ENCODE results near the gene CAV3.

The CAV3 gene

DNA sequence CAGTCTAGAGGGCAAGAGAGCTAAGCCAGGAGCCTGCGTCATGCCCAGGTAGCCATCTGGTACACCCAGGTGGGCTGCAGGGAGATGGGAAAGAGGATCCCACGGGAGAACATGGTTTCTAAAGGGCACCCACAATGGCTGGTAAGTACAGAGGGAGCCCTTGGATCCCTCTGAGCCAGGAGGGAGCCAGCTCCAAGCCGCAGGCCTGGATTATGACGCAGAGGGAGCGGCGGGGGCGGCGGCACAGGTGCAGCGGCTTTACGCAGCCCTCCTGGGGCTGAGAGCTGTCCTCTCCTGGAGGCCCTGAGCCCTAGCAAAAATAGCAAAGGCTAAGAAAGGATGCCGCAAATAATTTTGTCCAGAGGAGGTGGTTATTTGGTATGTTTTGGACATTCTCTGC lies 2.8 kb downstream of the CAV3 start:
- peak; percentile 15 for DNase-seq

DNA sequence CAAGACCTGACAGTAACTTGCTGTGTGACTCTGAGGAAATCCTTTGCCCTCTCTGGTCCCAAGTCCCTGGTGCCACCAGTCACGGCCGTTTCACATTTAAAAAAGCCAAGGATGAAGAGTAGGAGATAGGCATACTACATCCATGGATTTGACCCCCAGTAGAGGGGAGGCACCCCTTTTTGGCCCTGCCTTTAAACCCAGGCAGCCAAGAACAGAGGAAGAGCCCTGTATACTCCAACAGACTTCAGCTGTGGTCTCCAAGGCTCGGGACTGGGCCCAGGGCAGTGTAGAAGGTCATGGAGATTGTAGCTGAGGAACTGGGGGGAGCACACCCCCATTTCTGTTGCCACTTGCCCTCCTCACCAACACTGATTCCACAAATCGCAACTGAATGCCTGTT lies 3.7 kb downstream of the CAV3 start:
- DNase-seq = no peak

DNA sequence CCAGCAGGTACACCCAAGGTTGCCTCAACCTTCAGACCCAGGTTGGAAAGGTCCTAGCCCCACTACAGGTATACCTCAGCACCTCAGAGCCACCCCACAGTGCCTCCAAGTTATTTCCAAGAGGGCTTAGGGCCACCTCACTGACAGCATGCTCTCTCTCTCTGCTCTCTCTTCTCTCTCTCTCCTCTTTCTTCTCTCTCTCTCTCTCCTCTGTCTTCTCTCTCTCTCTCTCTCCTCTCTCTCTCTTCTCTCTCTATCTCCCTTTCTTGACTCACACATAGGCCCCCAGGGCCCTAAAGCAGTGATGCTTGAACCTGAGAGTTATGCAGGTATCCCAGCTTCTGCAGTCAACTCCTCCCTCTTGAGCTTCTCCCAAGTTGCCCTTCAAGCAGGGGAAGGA lies 4.2 kb downstream of the CAV3 start:
- DNase-seq = no peak

DNA sequence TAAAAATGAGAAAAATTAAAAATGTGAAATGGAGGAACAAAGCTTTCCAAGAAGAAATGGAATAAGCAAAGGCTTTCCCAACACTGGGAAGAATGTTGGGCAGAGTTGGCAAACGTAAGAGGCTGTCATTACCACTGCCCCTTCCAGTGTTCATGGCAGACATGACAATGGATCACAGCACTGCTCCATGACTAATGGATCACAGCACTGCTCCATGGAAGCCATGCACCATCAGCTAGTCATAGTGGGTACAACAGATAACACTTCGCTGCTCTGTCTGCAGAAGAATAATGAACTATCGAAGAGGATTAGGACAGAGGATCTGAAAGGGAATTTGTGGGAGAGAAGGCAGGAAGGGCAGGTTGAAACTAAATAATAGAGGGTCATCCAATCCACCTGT lies 5.0 kb downstream of the CAV3 start:
- no peak for DNase-seq

DNA sequence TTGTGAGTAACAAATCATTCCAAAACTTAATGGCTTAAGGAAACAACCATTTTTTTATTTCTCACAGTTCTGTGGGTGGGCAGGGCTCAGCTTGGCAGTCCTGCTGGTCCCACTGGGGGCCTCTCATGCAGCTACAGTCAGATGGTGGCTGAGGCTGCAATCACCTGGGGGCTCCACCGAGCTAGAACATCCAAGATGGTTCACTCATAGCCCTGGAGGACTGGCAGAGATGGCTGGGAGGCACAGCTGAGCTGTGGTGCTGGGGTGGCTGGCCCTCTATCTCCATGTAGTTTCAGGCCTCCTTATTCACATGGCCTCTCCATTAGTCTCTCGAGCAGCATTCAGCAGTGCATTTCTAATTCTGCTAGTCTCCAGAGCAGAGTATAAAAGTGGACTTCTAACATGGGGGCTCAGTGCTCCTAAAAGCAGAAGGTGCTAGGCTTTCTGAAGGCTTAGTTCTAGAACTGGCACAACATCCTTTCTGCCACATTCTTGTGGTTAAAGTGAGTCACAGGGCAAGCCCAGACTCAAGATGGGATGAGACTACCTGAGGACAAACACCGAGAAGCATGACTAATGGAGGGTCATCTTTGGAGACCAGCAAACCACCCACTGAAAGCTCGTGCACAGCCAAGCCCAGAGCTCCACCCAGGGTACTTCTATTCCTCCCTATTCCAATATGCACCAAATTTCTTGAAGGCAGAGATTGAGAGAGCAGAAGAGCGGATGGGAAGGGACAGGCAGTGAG lies 6.3 kb downstream of the CAV3 start:
- peak; percentile 26 for DNase-seq

DNA sequence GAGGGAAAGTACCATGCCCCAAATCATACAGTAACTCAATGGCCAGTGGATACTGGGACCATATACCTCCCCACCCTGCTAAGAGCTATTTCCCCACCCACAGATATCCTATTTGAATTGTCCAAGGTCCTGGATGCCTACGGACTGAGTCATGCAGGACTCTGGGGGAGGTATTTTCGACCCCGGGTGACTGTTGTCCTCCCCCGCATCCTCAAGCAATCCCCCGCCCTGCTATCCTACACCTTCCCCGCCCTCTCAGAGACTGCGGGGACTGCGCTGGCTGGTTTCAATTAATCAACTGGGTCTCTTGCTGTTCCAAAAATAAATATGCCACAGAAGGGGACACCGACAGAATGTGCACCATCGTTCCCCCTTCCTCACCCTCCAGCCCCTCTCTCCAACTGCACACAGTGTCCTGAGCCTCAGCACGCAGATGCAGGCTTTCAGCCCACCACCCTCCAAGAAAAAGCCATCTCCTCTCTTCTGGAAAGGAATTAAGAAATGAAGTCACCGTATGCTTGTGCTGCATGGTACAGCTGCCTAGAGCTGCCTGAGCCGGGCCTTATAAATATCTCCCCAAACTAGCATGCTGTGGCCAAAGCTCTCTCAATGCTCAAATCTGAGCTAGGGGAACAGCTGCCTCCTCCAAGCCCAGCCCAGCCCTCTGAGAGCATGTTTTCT lies 8.1 kb downstream of the CAV3 start:
- DNase-seq = peak; percentile 13

DNA sequence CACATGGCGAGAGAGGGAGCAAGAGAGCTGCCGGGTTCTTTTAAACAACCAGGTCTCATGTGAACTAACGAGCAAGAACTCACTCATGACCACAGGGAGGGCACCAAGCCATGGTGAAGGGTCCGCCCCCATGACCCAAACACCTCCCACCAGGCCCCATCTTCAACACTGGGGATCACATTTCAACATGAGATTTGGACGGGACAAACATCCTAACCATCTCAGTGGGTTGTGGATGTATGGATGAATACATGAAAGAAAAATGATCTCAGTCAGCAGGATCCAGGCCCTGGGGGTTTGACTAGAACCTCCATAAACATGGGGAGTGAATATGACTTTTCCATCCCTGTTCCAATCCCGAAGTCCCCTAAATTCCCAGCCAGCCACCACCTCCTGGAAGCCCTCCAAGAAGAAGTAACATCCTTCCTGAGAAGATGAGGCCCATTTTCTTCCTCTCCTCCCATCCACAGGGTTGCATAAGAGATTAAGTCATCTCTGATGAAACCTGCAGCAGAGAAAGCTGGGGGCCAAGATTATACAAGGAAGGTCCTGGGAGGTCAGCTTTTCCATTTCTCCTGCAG lies 9.5 kb downstream of the CAV3 start:
- no peak for DNase-seq

DNA sequence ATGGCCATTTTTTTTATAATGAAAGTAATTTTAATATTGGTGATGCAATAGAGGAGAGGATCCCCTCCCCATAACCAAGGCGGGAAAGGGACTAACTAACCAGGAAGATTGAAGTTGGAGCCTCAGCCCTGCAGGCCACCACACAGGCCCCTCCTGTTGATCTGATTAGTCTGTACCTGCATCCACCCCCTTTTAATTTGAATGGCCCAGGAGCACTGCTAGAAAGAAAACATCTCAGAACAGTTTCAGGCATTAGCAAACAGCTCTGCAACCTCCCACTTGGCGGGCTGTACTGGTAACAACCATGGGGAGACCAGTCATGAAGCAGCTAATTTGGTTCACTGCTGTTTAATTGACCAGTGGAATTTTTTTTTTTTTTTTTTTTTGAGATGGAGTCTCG lies 10.3 kb downstream of the CAV3 start:
- no peak for DNase-seq

DNA sequence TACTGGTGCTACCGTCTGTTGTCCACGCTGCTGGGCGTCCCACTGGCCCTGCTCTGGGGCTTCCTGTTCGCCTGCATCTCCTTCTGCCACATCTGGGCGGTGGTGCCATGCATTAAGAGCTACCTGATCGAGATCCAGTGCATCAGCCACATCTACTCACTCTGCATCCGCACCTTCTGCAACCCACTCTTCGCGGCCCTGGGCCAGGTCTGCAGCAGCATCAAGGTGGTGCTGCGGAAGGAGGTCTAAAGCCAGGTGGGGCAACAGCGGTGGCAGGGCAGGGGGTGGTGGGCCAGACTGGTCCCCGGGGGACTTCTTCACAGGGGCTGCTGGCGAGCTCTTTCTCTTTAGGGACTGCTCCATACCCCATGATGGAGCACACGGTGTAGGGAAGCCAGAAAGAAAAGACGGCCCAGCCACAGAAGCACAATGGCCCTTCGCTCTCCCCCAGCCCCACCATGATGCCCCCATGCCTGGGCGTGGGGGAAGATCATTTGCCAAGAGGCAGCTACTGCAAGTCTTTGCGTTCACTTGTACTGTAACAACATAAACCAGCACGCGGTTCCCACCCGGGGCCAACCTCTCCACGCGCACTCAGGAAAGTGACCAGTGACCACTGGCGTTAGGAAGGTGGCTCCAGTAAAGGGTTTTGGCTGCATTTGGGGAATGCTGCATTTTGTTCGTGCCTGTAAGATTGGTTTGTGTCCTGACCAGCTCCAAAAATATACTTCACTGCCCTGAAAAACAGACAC lies 12.2 kb downstream of the CAV3 start:
- no peak for DNase-seq

DNA sequence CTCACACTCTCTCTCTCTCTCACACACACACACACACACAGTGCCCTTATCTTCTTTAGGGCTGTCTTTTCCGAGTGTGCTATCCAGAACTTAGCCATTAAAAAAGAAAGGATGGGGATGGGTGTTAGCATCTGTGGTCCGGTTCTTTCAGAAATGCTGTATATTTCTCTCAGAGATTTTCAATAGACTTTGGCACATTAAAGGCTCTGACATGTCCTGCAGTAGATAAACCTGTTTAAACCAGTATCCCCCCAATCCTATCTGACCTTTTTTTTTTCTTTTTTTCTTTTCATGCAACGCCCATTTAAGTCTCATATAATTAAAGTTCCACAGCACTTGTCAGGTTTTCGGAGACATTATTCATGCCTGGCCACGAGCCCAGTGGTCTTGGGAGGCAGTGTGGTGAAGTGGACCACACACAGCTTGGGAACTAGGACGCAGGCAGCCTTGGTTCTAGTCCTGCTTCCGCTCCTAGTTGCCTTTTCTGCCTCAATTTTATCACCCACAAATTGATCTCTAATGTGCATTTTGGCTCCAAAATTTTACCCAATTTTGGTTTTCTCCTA lies 13.3 kb downstream of the CAV3 start:
- no peak for DNase-seq

DNA sequence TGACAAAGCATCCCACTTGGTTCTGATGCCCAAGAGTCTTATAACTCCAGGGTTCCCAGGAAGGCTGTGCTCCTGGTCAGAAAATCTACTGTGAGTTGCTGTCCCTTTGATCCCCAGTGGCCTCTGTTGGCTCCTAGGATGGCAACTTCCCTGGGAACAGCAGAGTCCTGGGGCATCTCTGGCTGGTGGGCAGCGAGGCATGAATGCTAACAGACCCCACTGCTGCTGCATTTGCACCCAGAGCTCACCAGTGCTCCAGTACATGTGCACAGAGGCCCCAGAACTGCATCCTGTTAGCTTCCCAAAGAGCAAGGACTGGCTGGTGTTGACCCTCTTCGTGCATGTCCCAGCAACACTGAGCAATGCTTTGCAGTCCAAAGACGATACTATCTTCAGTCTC lies 15.7 kb downstream of the CAV3 start:
- no peak for DNase-seq

DNA sequence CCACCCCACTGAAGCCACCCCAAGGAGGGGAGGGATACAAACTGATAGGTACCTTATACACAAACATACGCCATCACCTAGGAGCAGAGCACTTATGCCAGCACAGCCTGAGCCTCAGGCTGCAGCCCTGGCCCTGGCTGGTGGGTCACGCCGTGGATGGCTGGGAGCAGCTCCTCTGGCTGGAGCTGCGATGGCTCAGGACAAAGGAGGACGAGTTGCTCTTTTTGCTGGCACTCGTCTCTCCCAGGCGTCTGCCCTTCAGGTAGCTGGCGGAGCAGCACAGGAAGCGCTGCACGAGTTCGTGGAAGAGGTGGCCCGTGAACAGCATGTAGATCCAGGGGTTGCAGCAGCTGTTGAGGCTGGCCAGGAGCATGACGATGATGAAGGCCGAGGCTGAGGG lies 19.2 kb downstream of the CAV3 start:
- DNase-seq = no peak

DNA sequence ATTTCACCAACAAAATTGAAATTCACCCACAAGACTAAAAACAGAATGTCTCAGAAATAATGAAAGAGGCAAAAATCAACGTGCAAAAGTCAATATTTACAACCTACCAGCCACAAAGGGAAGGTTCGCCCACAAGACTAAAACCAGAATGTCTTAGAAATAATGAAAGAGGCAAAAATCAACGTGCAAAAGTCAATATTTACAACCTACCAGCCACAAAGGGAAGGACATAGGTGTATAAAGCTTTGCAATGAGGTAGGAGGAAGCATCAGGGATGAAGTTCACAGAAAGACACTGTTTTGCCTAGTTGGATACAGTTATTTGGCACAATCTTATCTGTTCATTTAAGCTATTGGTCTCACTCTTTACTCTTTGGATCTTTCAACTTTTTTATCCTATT lies 21.5 kb downstream of the CAV3 start:
- DNase-seq = no peak

DNA sequence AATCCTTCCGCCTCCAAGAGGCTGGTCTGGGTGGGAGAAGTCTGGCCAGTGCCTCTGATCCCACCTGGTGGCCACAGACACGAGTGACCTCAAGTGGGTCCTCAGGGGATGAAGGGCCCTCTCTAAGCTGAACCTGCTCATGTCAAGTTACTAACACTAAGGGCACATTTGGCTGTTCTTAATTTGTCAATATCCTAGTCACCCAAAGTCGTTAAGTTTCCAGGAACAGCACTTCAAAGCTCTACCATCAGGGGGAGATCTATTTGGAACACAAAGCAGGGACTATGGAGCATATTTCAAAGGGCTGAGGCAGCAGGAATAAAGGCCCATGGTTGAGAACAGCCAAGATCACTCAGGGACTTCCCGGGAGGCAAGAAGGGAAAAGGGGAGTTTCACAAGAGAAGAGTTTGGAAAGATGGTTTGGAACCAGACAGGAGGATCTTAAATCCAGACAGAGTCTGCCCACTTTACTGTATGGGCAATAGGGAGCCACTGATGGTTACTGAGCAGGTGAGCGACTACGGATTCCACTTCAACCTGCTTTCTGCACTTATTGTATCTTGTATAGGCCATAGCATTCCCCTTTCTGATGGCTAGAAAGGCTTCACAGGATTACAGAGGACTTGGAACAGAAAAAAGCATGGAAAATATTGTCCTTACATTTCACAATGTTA lies 22.1 kb downstream of the CAV3 start:
- DNase-seq = no peak

DNA sequence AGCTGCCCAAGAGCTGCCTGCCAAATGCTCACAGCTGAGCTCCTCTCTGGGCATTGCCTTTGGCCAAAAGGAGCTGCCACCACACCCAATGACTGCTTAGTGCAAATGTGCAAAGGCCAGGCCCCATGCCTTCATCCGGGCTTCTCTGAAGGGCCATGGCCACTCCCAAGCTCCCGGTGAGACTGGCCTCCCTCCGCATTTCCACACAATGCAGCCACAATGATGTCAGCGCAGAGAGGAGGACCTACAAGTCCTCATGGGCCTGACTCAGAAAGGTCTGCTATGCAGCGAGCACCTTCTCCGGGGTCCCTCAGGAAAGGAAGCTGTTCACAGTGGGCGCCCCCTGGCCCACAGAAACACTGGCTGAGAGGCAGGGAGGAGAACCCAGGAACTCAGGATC lies 23.1 kb downstream of the CAV3 start:
- peak; percentile 28 for DNase-seq

DNA sequence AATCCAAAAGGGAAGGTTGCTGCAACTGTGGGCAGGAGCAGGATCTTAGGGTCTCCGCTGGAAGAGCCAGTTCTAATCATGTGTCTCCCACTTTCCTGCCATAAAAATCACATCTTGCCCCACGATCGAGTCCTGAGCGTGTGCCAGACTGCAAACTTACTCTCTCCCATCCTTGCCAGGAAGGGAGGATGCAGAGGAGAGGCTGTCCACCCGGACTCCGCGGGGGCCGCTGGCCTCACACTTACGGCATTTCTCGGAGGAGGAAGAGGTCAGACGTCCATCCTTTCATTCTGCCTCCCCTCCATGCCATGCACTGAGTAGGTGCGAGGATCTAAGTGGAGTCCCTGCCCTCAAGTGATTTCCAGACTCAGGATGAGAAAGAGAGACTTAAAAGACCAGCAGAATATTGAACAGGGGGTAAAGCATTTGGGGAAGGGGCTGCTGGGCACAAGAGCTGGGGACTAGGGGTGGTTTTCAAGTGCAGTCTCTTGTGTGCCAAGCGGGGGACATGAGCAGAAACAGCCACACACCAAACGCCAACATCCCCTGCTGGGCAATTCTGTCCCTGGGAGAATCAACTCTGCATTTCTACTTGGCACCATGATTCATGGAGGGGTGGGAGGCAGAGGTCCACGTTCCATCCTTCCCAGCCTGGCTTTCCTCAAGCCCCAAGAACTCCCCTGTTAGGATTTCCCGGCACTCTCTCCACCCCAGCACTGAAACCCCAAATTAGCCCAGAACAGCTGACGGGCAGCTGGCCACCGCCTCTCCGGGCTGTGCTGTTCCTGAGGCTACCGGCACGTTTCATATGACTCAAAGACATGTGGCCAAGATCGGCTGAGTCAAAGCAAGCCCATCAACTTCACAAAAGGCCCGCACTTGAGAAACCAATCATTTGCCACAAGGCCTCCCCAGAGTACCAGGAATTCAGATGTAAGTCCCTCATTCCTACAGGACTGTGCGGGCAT lies 24.2 kb downstream of the CAV3 start:
- DNase-seq = peak; percentile 38

DNA sequence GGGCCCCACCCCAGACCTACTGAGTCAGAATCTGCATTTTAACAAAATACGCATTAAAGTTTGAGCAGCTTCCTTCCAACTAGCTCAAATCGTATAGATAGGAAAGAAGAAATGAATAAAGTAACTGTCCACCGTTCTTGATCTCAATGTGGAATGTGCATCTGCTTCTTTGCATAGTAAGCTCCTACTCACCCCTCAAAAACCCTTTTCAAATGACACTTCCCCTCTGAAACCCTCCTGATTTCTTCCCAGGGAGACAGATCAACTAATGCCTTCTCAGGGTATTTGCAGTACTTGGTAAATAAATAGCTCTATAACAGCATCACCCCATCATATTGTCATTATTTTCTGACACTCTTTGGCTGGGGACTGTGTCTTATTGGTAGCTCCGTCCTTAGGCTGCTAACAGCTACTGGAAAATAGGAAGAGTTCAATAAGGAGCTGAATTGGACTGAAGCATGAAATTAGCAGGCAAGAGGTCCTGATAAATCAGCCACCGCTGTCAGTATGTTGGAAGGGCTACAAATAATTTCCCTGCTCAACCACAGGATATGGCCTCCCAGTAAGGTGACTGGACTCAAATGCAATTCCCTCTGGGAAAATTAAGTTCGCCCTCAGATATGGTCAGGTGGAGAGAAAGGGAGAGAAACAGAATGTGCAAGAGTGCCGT lies 25.6 kb downstream of the CAV3 start:
- DNase-seq = no peak

DNA sequence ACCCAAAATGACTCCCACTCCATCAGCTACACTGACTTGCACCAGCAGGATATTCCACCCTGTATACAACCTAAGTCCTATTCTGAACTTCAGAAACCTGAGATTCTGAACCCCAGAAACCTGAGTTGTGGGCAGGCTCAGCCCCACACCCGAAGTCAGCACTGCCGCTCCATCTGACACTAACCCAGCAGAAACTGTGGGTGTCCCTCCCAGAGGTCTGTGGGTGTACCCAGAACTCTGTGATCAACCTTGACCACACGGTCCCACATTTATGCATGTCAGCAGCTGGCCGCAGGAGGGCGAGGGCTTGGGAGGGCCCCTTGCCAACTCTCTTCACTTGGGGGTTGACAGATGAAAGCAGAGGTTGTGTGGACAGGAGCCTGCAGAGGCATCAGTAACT lies 26.5 kb downstream of the CAV3 start:
- DNase-seq = peak; percentile 19

DNA sequence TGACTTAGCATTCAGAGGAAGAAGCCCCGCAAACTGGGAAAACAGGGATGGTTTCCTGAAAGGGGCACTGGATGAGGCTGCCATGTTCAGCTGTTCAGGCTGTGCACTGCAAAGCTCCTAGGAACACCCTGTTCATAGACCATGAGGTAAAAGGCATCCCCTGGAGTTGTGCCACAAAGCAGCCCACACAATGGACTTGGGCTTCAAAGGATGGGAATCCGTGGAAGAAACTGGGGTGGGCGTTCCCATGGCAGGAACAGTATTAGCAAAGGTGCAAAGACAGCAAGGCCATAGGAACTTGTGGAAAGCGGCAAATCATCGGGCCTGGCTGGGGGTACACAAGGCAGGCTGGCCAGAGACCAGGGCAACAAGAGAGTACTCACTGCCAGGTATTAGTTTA lies 26.9 kb downstream of the CAV3 start:
- DNase-seq = no peak

DNA sequence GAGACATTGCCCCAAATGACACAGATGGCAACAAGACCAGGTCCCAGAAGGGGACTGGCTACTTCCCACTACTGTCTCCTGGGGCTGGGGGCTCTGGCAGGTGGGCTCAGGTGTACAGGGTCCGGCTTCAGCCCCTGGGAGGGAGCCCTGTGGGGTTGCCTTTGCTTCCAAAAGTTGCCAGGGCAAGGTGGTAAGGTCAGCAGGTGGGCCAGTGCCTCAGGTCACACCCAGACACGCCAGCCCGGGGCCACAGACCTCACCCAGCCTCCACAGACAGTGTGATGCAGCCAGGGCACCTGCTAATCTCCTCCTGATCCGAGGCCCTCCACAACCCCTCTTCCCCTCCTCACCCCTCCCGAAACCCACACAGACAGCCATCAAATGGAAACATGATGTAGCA lies 28.3 kb downstream of the CAV3 start:
- DNase-seq = no peak

All from activated CD8-positive, alpha-beta memory T cell treated with anti-CD3 and anti-CD28 coated beads for 24 hours (primary cell).